Fibroblast of skin of right biceps (primary cell): Measurements from ENCODE around the gene LDLRAD4.
"Not testable (repeated sequence)": the region's sequence is repeated elsewhere in the genome, so short reads cannot be mapped to it uniquely, and the experiment has no call there.

Experiments
- DNase-seq: peaks from one replicate; pipeline ENCODE4 v3.0.0-alpha.2; 2013

LDLRAD4 gene

GRCh38 chr18:13589316-13589715, 370.8 kb downstream of the LDLRAD4 start:
- no peak for DNase-seq

GRCh38 chr18:13589943-13590342, 371.4 kb downstream of the LDLRAD4 start:
- no peak for DNase-seq

- DNase-seq, result no peak
Observed at GRCh38 chr18:13592246-13592645, 373.7 kb downstream of the LDLRAD4 start.

GRCh38 chr18:13594551-13594950, 376.0 kb downstream of the LDLRAD4 start:
- no peak for DNase-seq

GRCh38 chr18:13597068-13597467, 378.5 kb downstream of the LDLRAD4 start:
- DNase-seq, result no peak

GRCh38 chr18:13598591-13598990, 380.0 kb downstream of the LDLRAD4 start:
- DNase-seq, result no peak

GRCh38 chr18:13599031-13599430, 380.5 kb downstream of the LDLRAD4 start:
- no peak for DNase-seq

GRCh38 chr18:13603304-13604019, 384.9 kb downstream of the LDLRAD4 start:
- no peak for DNase-seq

GRCh38 chr18:13604786-13605185, 386.2 kb downstream of the LDLRAD4 start:
- DNase-seq, result no peak

GRCh38 chr18:13605477-13605876, 386.9 kb downstream of the LDLRAD4 start:
- DNase-seq, result no peak

- DNase-seq, result no peak
Observed at GRCh38 chr18:13605901-13606300, 387.3 kb downstream of the LDLRAD4 start.

GRCh38 chr18:13606604-13607254, 388.2 kb downstream of the LDLRAD4 start:
- DNase-seq, result no peak

- not testable (repeated sequence) for DNase-seq
Observed at GRCh38 chr18:13608024-13608562, 389.5 kb downstream of the LDLRAD4 start.

GRCh38 chr18:13608791-13609532, 390.4 kb downstream of the LDLRAD4 start:
- no peak for DNase-seq

GRCh38 chr18:13610555-13611141, 392.1 kb downstream of the LDLRAD4 start:
- DNase-seq, result no peak

GRCh38 chr18:13611142-13611600, 392.6 kb downstream of the LDLRAD4 start:
- no peak for DNase-seq

GRCh38 chr18:13611601-13612195, 393.1 kb downstream of the LDLRAD4 start:
- peak; percentile 44 for DNase-seq

- no peak for DNase-seq
Observed at GRCh38 chr18:13612196-13612997, 393.8 kb downstream of the LDLRAD4 start.

- no peak for DNase-seq
Observed at GRCh38 chr18:13613099-13613498, 394.5 kb downstream of the LDLRAD4 start.

- DNase-seq, result no peak
Observed at GRCh38 chr18:13613591-13614501, 395.3 kb downstream of the LDLRAD4 start.
